Activated CD8-positive, alpha-beta memory T cell treated with anti-CD3 and anti-CD28 coated beads for 4 hours (primary cell): Measurements from ENCODE around the gene LLGL2.

ENCODE experiments used
- DNase-seq, 2 donors: peaks; one replicate each; pipeline ENCODE4 v3.0.0-alpha.2; 2020; ENCODE audit warnings: low read depth in 2 of 2

LLGL2 gene

DNA sequence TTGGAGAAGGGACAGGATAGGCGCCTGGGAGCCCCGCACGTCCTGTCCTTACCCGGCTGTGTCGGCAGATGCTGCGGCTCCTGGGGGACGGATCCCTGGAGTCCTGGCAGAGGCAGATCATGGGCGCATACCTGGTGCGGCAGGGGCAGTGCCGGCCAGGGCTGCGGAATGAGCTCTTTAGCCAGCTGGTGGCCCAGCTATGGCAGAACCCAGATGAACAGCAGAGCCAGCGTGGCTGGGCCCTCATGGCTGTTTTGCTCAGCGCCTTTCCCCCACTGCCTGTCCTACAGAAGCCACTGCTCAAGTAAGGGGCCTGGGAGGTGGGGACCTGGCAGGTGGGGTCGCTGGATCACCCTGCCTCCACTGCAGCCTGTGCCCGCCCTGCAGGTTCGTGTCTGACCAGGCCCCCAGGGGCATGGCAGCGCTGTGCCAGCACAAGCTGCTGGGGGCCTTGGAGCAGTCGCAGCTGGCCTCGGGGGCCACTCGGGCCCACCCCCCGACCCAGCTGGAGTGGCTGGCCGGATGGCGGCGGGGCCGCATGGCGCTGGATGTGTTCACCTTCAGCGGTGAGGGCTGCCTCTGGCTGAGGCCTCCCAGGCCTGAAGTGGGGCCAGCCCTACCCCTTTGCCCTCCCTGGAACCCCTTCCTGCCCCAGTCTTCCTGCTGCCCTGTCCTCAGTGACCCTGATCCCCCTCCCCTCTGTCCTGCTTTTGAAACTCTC is 87.6 kb downstream of the LLGL2 start:
- DNase-seq: no peak

DNA sequence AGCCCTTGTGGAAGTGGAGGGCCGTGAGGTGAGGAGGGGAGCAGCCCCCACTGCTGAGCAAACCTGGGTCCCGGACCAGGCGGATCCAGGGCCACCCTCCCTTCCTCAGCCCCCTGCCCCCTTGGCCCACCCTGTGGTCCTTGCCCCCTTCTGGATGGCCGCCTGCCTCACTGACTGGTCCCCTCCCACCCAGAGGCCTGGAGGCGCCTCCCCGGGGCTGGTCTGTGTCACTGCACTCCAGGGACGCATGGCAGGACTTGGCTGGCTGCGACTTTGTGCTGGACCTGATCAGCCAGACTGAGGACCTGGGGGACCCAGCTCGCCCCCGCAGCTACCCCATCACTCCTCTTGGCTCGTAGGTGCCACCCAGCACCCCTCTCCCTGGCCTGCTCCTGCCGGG is 88.5 kb downstream of the LLGL2 start:
- no peak for DNase-seq

DNA sequence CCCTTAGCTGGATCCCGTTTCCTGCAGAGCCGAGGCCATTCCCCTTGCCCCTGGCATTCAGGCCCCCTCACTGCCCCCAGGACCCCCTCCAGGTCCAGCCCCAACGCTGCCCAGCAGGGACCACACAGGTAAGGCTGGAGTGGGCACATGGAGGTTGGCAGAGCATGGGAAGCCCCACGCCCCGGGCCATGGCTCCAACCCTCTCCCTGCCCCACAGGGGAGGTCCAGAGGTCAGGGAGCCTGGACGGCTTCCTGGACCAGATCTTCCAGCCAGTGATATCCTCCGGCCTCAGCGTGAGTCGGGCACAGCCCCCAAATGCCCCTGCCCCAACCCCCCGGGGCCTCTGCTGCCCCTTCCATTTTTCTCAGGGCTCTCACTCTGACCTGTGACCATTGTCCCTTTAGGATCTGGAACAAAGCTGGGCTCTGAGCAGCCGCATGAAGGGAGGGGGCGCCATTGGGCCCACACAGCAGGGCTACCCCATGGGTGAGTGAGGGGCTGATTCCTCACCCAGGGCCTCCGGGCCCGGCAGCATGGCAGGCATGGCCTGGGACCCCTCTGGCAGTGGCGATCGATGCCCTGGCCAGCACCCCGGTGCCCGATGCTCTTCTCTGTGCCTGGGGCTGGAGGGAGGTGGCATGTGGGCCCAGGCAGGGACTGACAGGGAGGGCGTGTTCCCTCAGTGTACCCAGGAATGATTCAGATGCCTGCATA is 89.2 kb downstream of the LLGL2 start:
- DNase-seq: no peak

DNA sequence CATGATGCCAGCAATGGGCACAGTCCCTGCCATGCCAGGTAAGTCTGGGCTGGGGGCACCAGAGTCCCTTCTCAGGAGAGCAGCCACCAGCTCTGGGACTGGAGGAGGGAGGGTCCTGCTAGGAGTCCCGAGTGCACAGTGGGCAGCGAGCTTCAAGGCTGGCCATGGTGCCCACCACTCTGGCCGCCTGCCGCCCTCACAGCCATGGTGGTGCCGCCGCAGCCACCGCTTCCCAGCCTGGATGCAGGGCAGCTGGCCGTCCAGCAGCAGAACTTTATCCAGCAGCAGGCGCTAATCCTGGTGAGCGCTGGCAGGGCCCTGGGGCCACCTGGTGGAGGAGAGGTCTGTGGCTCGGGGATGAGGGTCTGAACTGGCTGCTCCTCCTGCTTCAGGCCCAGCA is 89.8 kb downstream of the LLGL2 start:
- DNase-seq: no peak

DNA sequence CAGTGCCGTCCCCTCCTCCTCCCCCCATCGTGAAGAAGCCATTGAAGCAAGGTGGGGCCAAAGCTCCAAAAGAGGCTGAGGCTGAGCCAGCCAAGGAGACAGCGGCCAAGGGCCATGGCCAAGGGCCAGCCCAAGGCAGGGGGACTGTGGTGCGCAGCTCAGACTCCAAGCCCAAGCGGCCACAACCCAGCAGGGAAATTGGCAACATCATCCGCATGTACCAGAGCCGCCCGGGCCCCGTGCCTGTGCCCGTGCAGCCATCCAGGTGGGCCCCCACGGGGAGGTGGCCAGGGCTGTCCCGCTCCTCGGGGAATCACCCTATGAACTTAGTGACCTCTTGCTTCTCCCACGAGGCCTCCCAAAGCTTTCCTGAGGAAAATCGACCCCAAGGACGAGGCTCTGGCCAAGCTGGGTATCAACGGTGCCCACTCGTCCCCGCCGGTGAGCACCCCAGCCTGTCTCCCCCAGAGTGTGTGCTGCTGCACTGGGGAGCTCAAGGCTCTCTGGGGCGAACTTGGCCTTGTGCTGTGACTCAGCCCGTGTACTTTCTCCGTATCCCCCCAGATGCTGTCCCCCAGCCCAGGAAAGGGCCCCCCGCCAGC is 91.1 kb downstream of the LLGL2 start:
- no peak for DNase-seq

DNA sequence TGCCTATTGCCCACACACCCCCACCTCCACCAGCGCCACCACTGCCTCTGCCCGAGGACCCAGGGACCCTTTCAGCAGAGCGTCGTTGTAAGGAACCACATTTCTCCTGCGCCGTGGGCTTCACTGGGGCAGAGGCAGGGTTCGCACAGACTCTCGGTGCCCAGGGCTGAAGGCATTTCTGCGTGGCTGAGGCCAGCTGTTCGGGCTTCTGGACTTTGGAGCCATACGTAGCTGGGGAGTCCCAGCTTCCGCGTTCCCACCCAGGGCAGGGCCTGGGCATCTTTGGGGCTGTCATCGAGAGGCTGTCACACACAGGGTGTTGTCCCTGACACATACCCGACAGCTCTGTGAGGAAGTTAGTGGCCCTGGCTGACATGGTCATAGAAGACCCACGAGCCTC is 91.7 kb downstream of the LLGL2 start:
- DNase-seq: no peak

DNA sequence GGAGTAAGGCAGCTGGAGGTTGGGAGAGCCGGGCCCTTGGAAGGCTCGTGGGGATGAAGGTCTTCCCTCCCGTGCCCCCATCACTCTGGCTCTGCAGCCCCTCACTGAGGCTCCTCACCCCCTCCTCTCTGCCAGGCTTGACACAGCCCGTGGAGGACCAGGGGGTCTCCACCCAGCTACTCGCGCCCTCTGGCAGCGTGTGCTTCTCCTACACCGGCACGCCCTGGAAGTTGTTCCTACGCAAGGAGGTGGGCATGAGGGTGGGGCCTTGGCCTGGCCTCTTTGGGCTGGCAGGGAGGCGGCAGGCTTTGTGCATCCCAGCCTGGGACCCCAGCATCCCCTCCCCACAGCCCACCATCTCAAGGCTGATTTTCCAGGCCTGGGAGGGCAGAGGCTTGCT is 92.2 kb downstream of the LLGL2 start:
- no peak for DNase-seq

DNA sequence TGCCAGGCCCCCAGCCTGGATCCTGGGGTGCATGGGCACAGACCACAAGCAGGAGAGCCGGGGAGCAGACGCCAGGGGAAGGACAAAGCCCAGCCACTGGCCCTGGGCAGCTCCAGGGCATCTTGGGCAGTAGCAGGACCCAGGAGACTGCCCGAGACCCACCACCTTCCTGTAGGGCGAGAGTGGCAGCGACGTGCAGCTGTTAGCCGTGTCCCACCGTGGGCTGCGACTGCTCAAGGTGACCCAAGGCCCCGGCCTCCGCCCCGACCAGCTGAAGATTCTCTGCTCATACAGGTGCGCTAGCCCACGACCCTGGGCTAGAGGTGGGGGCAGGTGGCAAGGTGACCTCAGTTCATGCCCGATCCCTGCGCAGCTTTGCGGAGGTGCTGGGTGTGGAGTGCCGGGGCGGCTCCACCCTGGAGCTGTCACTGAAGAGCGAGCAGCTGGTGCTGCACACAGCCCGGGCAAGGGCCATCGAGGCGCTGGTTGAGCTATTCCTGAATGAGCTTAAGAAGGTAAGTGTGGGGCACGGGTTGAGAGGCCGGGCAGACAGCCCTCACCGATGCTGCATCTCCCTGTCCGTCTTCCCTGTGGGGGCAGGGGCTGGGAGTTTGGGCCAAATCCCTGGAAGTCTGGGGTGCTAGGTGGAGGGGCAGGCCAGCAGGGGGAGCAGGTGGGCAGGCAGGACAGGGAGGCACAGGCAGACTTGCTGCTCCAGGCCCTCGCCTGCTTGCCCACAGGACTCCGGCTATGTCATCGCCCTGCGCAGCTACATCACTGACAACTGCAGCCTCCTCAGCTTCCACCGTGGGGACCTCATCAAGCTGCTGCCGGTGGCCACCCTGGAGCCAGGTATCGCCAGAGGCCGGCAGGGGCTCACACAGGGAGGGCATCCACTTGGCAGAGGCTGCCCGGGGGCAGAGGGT is 94.3 kb downstream of the LLGL2 start:
- no peak for DNase-seq

DNA sequence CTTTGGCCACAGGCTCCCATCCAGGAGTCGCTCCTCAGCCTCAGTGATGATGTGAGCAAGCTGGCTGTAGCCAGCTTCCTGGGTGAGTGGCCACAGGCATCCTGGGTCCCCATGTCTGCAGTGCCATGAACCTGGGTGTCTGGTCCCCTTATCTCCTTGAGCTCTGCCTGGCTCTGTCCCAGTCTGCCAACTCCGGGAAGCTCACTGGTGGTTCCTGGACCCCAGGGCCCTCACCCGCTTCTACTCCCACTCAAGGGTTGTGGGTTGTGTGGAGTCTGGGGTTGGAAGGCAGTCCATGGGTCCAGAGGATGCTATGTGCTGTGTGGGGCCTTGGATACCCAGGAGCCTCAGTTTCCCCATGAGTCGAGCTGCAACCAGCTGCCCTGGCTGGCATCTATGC is 96.0 kb downstream of the LLGL2 start:
- DNase-seq: no peak

DNA sequence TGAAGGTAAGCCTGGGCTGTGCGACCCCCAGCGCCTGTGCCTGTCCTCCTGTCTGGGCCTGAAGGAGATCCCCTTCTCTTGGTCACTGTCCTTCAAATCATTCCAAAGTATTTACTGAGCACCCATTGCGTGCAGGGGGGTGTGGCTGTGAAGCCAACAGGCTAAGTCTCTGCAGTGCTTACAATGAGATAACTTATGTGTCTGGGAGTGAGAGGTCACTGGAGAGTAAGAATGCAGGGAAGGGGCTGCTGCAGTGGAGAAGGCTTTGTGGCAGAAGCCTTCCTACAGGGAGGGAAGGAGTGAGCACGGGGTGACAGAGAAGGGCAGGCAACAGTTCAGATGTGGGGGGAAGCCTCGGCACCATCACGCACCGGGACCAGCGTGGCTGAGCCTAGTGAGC is 96.6 kb downstream of the LLGL2 start:
- no peak for DNase-seq

DNA sequence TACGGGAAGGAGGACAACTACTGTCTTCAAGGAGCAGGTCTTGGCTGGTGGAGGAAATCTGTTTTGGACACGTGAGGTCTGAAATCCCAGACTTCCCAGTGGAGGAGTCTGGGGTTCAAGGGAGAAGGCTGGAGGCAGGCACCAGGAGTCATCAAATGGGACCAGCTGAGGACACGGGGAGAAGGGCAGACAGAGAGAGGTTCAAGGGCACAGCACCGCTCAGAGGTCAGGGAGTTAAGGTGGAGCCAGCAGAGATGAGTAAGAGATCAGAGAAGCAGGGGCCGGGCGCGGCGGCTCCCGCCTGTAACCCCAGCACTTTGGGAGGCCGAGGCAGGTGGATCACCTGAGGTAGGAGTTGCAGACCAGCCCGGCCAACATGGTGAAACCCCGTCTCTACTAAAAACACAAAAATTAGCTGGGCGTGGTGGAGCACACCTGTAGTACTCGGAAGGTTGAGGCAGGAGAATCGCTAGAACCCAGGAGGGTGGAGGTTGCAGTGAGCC is 97.3 kb downstream of the LLGL2 start:
- no peak for DNase-seq

DNA sequence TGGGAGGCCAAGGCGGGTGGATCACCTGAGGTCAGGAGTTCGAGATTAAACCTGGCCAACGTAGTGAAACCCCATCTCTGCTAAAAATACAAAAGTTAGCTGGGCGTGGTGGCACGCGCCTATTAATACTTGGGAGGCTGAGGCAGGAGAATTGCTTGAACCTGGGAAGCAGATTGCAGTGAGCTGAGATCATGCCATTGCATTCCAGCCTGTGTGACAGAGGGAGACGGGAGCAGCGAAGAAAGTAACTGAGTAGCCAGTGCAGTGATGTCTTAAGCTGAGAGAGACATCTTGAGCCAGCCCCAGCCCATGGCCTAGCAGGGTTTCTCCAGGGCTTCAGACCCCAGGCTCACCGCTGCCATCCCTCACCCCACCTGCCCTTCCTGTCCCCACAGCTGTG is 97.9 kb downstream of the LLGL2 start:
- no peak for DNase-seq

DNA sequence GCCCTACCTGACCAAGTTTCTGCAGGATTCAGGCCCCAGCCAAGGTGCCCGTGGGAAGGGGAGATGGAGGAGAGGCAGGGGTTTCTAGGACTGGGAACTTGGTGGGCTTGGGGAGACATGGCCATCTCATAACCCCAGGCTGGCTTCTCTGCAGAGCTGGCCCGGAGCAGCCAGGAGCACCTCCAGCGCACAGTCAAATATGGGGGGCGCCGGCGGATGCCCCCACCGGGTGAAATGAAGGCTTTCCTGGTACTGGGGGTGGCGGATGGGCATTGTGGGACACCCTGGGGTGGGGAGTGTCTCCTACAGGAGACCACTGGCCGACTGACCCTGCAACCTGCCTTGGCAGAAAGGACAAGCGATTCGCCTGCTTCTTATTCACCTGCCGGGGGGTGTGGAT is 98.5 kb downstream of the LLGL2 start:
- no peak for DNase-seq
